HL-60 (cell line): Measurements from ENCODE around the gene KCNQ1.

ENCODE experiments used
- DNase-seq, 2 experiments: peaks; one replicate each; pipeline ENCODE4 v3.0.0-alpha.2; 2010 to 2020; ENCODE audit warnings: low read depth in 1 of 2, low spot score in 1 of 2
- H3K27ac ChIP-seq: fragments of 250-450 bp; sonication (Bioruptor Pico); replicated peaks from 2 replicates; pipeline ENCODE4 v1.5.1; 2020; ENCODE audit warnings: mild to moderate bottlenecking, moderate library complexity
- H3K27me3 ChIP-seq: fragments of 250-450 bp; sonication (Bioruptor Pico); 2 replicates; pipeline ENCODE4 v1.5.1; 2021; ENCODE audit warnings: mild to moderate bottlenecking, moderate library complexity; ENCODE audit not compliant: insufficient read depth, poor library complexity, severe bottlenecking
- H3K4me3 ChIP-seq: replicated peaks from 2 replicates; pipeline ENCODE4 v1.5.1; 2011; ENCODE audit warnings: mild to moderate bottlenecking, control low read depth, low read length; ENCODE audit not compliant: insufficient read depth
- GABPA ChIP-seq: IDR thresholded peaks from 2 replicates; pipeline ENCODE4 v1.6.1; 2012; ENCODE audit warnings: low read depth
- POLR2AphosphoS5 ChIP-seq: IDR thresholded peaks from 2 replicates; pipeline ENCODE4 v1.6.1; 2012; ENCODE audit warnings: low read depth
- SPI1 ChIP-seq: IDR thresholded peaks from 2 replicates; pipeline ENCODE4 v1.6.1; 2012; ENCODE audit warnings: low read depth, mild to moderate bottlenecking, borderline replicate concordance
- TF ChIP-seq, protein P1 (sequence below): IDR thresholded peaks from one replicate; pipeline ENCODE4 v1.5.1; 2011; ENCODE audit warnings: low read length, control low read depth, inconsistent platforms; ENCODE audit not compliant: insufficient read depth
- TF ChIP-seq, protein P2 (sequence below): IDR thresholded peaks from 2 replicates; pipeline ENCODE4 v1.6.1; 2012; ENCODE audit warnings: low read depth; ENCODE audit not compliant: insufficient replicate concordance

Gene KCNQ1

DNA sequence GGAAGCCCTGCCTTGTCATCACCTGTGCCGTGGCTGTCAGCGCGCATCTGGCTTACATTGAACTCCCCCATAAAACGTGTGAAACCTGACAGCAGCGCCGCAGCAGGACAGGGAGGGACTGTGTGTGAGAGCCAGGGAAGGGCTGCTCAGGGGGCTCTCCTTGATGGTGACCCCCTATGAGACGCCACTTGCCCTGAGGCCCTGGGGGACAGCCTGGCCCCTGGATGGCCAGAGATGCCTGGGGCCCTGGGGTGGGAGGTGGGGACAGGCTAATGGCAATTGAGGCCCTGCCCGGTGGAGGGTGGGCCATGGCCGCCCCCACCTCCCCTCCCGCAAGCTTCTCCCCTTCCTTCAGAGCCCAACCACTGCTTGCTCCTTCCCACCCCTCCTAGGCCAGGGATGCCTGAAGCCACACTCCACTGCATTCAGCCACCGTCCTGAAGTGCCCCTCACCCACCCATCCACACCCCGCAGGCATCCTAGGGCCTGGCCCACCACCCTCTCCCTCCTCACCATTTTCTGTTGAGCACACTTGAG is 290.3 kb downstream of the KCNQ1 start:
- no peak overlapping the region for H3K27ac ChIP-seq
- TF ChIP-seq SPI1, result no peak
- TF ChIP-seq, protein P1, sequence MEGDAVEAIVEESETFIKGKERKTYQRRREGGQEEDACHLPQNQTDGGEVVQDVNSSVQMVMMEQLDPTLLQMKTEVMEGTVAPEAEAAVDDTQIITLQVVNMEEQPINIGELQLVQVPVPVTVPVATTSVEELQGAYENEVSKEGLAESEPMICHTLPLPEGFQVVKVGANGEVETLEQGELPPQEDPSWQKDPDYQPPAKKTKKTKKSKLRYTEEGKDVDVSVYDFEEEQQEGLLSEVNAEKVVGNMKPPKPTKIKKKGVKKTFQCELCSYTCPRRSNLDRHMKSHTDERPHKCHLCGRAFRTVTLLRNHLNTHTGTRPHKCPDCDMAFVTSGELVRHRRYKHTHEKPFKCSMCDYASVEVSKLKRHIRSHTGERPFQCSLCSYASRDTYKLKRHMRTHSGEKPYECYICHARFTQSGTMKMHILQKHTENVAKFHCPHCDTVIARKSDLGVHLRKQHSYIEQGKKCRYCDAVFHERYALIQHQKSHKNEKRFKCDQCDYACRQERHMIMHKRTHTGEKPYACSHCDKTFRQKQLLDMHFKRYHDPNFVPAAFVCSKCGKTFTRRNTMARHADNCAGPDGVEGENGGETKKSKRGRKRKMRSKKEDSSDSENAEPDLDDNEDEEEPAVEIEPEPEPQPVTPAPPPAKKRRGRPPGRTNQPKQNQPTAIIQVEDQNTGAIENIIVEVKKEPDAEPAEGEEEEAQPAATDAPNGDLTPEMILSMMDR, result no peak
- H3K4me3 ChIP-seq, result no peak overlapping the region
- H3K27me3 ChIP-seq, result no peaks in the 10 kb centered on the region
- no peak for DNase-seq

GRCh38 chr11:2736577-2737225 is 291.9 kb downstream of the KCNQ1 start:
- no peak for DNase-seq
- H3K4me3 ChIP-seq, result no peak overlapping the region
- TF ChIP-seq SPI1 (no peak), POLR2AphosphoS5 (no peak), GABPA (no peak)
- TF ChIP-seq, protein P2, sequence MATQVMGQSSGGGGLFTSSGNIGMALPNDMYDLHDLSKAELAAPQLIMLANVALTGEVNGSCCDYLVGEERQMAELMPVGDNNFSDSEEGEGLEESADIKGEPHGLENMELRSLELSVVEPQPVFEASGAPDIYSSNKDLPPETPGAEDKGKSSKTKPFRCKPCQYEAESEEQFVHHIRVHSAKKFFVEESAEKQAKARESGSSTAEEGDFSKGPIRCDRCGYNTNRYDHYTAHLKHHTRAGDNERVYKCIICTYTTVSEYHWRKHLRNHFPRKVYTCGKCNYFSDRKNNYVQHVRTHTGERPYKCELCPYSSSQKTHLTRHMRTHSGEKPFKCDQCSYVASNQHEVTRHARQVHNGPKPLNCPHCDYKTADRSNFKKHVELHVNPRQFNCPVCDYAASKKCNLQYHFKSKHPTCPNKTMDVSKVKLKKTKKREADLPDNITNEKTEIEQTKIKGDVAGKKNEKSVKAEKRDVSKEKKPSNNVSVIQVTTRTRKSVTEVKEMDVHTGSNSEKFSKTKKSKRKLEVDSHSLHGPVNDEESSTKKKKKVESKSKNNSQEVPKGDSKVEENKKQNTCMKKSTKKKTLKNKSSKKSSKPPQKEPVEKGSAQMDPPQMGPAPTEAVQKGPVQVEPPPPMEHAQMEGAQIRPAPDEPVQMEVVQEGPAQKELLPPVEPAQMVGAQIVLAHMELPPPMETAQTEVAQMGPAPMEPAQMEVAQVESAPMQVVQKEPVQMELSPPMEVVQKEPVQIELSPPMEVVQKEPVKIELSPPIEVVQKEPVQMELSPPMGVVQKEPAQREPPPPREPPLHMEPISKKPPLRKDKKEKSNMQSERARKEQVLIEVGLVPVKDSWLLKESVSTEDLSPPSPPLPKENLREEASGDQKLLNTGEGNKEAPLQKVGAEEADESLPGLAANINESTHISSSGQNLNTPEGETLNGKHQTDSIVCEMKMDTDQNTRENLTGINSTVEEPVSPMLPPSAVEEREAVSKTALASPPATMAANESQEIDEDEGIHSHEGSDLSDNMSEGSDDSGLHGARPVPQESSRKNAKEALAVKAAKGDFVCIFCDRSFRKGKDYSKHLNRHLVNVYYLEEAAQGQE, result no peak
- TF ChIP-seq, protein P1, result no peak

DNA sequence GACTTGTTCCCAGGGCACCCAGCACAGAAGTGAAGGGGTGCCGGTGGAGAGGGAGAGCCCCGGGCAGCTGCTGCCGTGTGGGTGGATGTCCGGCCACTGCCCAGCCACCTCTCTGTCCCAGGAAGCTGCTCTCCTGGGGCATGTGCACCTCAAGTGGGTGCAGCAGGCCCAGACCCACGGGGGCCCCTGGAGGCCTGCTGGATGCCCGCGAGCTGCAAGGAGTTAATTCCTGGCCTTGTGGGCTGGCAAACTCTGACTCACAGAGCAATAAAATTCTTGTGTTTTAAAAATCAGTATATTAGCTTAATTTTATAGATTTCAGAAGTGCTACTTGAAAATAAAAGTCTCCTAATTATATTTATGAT is 292.4 kb downstream of the KCNQ1 start:
- DNase-seq, result no peak
- TF ChIP-seq, protein P2, result no peak
- TF ChIP-seq POLR2AphosphoS5, result no peak
- TF ChIP-seq SPI1, result no peak
- no peak for TF ChIP-seq GABPA
- TF ChIP-seq, protein P1, result no peak

More at GRCh38 chr11:2736577-2737225, 291.9 kb downstream of the KCNQ1 start:
- Histone ChIP-seq H3K27ac (no peak overlapping the region), H3K27me3 (no peaks in the 10 kb centered on the region)

More for the DNA sequence above, 292.4 kb downstream of the KCNQ1 start:
- Histone ChIP-seq H3K27ac (no peak overlapping the region), H3K4me3 (no peak overlapping the region), H3K27me3 (no peaks in the 10 kb centered on the region)
